Measurements from ENCODE around the gene TTC12.

DNA sequence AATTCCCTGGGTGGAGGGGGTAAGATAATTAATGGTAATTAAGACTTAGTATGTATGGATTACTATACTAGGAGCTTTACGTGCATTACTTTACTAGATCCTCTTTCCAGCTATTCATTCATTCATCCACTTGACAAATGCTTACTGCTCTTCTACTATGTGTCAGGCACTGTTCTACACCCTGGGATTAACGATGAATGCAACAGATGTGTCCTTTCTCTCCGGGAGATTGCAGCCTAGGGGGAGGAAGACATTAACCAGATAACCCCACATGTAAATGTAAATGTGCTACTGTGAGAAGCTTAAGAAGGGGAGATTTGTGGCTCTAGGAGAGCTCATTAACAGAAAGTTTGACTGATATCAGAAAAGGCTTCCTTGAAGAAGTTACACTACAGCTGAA lies 74.9 kb downstream of the TTC12 start:
- TF ChIP-seq, protein P1, sequence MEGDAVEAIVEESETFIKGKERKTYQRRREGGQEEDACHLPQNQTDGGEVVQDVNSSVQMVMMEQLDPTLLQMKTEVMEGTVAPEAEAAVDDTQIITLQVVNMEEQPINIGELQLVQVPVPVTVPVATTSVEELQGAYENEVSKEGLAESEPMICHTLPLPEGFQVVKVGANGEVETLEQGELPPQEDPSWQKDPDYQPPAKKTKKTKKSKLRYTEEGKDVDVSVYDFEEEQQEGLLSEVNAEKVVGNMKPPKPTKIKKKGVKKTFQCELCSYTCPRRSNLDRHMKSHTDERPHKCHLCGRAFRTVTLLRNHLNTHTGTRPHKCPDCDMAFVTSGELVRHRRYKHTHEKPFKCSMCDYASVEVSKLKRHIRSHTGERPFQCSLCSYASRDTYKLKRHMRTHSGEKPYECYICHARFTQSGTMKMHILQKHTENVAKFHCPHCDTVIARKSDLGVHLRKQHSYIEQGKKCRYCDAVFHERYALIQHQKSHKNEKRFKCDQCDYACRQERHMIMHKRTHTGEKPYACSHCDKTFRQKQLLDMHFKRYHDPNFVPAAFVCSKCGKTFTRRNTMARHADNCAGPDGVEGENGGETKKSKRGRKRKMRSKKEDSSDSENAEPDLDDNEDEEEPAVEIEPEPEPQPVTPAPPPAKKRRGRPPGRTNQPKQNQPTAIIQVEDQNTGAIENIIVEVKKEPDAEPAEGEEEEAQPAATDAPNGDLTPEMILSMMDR (IDR thresholded peaks at IDR 0.05), result no peak
- TF ChIP-seq POLR2A (IDR thresholded peaks at IDR 0.05), result no peak

Measured in body of pancreas (tissue), 4 donors.